HG02642 (cell line): Measurements from ENCODE around the gene BST1.

Experiments used
- ATAC-seq: cut with Tn5 transposase; IDR thresholded peaks from one replicate; pipeline ENCODE4 v1.9.1; 2021; ENCODE audit warnings: mild to moderate bottlenecking; ENCODE audit not compliant: unreplicated experiment, poor library complexity

BST1 gene

GRCh38 chr4:15771216-15772058 is 68.6 kb downstream of the BST1 start:
- ATAC-seq: peak; percentile 86

- ATAC-seq: no peak
Observed at GRCh38 chr4:15774020-15774420, 71.2 kb downstream of the BST1 start.

DNA sequence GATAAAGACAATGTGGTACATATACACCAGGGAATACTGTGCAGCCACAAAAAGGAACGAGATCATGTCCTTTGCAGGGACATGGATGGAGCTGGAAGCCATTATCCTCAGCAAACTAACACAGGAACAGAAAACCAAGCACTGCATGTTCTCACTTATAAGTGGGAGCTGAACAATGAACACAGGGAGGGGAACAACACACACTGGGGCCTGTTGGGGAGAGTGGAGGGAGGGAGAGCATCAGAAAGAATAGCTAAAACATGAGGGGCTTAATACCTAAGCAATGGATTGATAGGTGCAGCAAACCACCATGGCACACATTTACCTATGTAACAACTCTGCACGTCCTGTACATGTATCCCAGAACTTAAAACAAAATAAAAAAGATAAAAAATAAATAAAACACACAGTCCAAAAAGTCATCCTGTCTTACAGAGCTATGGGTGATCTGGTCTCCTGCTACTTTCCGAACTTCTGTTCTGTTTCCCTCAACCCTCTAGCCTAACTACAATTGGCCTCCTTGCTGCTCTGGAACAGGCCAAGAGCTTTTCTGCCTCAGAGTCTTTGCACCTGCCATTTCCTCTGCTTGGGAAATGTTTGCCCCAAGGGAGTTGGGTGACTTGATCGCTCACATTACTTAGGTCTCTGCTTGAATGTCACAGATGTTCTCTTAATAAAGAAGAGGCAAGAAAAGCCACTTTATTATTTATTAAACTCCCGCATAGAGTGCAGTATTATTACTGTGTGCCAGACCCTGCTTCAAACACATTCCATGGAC is 74.2 kb downstream of the BST1 start:
- ATAC-seq: no peak

DNA sequence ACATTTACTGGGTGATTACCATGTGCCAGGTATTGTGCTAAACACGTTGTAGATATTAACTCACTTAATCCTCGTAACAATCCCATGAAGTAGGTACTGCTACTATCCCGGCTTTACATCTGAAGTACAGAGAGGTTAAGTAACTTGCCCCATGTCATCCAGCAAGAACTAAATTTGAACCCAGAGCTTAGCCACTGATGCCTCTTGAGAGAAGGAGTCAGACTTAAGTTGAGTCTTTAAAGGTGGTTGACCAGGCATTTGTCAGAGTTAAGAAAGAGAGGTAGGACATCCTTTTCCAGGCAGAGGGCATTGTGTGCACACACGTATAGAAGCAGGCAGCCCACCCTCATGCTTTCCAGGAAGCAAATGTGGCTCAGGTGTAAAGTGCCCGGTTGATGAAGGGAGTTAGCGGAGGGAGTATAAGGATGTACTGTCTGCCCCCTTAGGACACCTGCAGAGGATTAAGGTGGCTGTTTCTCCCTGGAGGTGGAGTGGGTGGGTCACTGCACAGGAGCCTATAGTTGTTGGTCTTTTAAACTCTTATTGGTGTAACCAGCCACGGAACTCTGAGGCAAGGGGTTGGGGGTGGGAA is 74.9 kb downstream of the BST1 start:
- ATAC-seq: no peak

- ATAC-seq: peak; percentile 76
Observed at GRCh38 chr4:15778289-15779241, 75.7 kb downstream of the BST1 start, which contains the start of gene CD38. Gene CD38, plus strand, starts transcription at chr4:15778328. Its CDS starts 87 bp downstream, at chr4:15778415.

- ATAC-seq: no peak
Observed at GRCh38 chr4:15779306-15779705, 76.4 kb downstream of the BST1 start.

DNA sequence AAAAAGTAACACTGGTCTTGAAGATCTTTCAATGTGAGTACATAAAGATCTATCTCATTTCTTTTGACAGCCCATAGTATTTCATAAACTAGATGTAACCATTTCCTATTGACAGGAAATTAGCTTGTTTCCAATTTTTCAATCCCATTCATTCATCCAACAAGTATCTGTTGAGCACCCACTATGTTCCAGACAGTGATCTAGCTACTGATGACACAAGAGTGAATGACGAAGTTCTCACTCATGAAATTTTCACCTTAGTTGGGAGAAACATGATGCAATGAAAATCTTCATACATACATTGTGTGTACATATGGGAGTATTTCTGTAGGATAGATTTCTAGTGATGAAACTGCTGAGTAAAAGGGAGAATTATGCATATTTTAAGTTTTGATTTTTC is 76.9 kb downstream of the BST1 start:
- no peak for ATAC-seq

GRCh38 chr4:15781427-15782095 is 78.7 kb downstream of the BST1 start:
- ATAC-seq: peak; percentile 17
